Neural cell (in vitro differentiated cells): ENCODE results near the gene UIMC1. TPM values are rescaled to one million over a fixed set of nuclear protein-coding genes. Genes with fewer than 3 reads are reported as not detected.

Experiments used
- H2AFZ ChIP-seq: fragments of 200-600, 300-800 bp; sonication (generic), shearing (Covaris generic); 2 replicates; pipeline ENCODE4 v1.6.0; 2014; ENCODE audit warnings: low read depth, mild to moderate bottlenecking, antibody characterized with exemption, low read length, moderate library complexity
- H3F3A ChIP-seq: fragments of 200-600 bp; shearing (Covaris generic); 2 replicates; pipeline ENCODE4 v1.6.1; 2016; ENCODE audit warnings: mild to moderate bottlenecking, moderate library complexity, mixed read lengths, antibody characterized with exemption, low read length; ENCODE audit not compliant: insufficient read depth, poor library complexity, severe bottlenecking
- H3K27ac ChIP-seq: fragments of 200-600, 300-800 bp; sonication (generic), shearing (Covaris generic); 2 replicates; pipeline ENCODE4 v1.5.1; 2014; ENCODE audit warnings: mild to moderate bottlenecking, low read length, moderate library complexity
- H3K27me3 ChIP-seq: fragments of 300-800, 200-600 bp; sonication (generic), shearing (Covaris generic); 2 replicates; pipeline ENCODE4 v1.6.0; 2014; ENCODE audit warnings: mild to moderate bottlenecking, low read depth, low read length, moderate library complexity; ENCODE audit not compliant: insufficient read depth
- H3K36me3 ChIP-seq: fragments of 300-800, 200-600 bp; sonication (generic), shearing (Covaris generic); 2 replicates; pipeline ENCODE4 v1.5.1; 2014; ENCODE audit warnings: mild to moderate bottlenecking, antibody characterized with exemption, low read length, moderate library complexity; ENCODE audit not compliant: insufficient read depth
- H3K4me2 ChIP-seq: fragments of 300-800, 200-600 bp; sonication (generic), shearing (Covaris generic); 2 replicates; pipeline ENCODE4 v1.6.0; 2014; ENCODE audit warnings: mild to moderate bottlenecking, low read length
- H3K4me3 ChIP-seq: fragments of 300-800, 200-600 bp; sonication (generic), shearing (Covaris generic); 2 replicates; pipeline ENCODE4 v1.5.1; 2014; ENCODE audit warnings: mild to moderate bottlenecking, low read length, moderate library complexity
- H3K79me2 ChIP-seq: fragments of 200-600 bp; shearing (Covaris generic); replicated peaks from 2 replicates; pipeline ENCODE4 v1.6.0; 2014; ENCODE audit warnings: mild to moderate bottlenecking, low read length, moderate library complexity; ENCODE audit not compliant: insufficient read depth
- H3K9ac ChIP-seq: fragments of 300-800, 200-600 bp; sonication (generic), shearing (Covaris generic); 2 replicates; pipeline ENCODE4 v1.6.1; 2016; ENCODE audit warnings: mild to moderate bottlenecking, low read length, mixed read lengths
- H3K9me2 ChIP-seq: fragments of 200-600 bp; shearing (Covaris generic); 2 replicates; pipeline ENCODE4 v1.6.1; 2016; ENCODE audit warnings: mild to moderate bottlenecking, low read length, mixed read lengths; ENCODE audit not compliant: insufficient read depth
- H3K9me3 ChIP-seq: fragments of 200-600, 300-800 bp; sonication (generic), shearing (Covaris generic); 2 replicates; pipeline ENCODE4 v1.6.1; 2016; ENCODE audit warnings: mild to moderate bottlenecking, mixed run types, low read length, moderate library complexity, mixed read lengths
- H4K20me1 ChIP-seq: fragments of 200-600 bp; shearing (Covaris generic); 2 replicates; pipeline ENCODE4 v1.6.1; 2016; ENCODE audit warnings: mild to moderate bottlenecking, mixed run types; ENCODE audit not compliant: insufficient read depth
- CTCF ChIP-seq: fragments of 450-650 bp; IDR thresholded peaks from 2 replicates; pipeline ENCODE4 v1.5.1; 2014; ENCODE audit warnings: antibody characterized with exemption, mild to moderate bottlenecking, moderate library complexity; ENCODE audit not compliant: poor library complexity, severe bottlenecking
- EP300 ChIP-seq: fragments of 450-650 bp; conservative IDR thresholded peaks from 2 replicates; pipeline ENCODE4 v1.6.1; 2014; ENCODE audit warnings: antibody characterized with exemption, mild to moderate bottlenecking, moderate library complexity; ENCODE audit not compliant: poor library complexity, severe bottlenecking
- EZH2 ChIP-seq: fragments of 200-600, 300-800 bp; shearing (Covaris generic), sonication (generic); IDR thresholded peaks from 2 replicates; pipeline ENCODE4 v1.6.1; 2014; ENCODE audit warnings: antibody characterized with exemption, low read length, borderline replicate concordance, mild to moderate bottlenecking; ENCODE audit not compliant: insufficient read depth, poor library complexity, severe bottlenecking
- MXI1 ChIP-seq: fragments of 450-650 bp; conservative IDR thresholded peaks from 2 replicates; pipeline ENCODE4 v1.6.1; 2014; ENCODE audit warnings: antibody characterized with exemption, mild to moderate bottlenecking; ENCODE audit not compliant: poor library complexity, severe bottlenecking
- POLR2AphosphoS5 ChIP-seq: IDR thresholded peaks from 2 replicates; pipeline ENCODE4 v1.6.1; 2012
- RAD21 ChIP-seq: fragments of 450-650 bp; conservative IDR thresholded peaks from 2 replicates; pipeline ENCODE4 v1.6.1; 2014; ENCODE audit warnings: antibody characterized with exemption, mild to moderate bottlenecking, moderate library complexity
- REST ChIP-seq: IDR thresholded peaks from 2 replicates; pipeline ENCODE4 v1.6.1; 2012; ENCODE audit warnings: borderline replicate concordance
- SMC3 ChIP-seq: fragments of 450-650 bp; conservative IDR thresholded peaks from 2 replicates; pipeline ENCODE4 v1.6.1; 2014; ENCODE audit warnings: antibody characterized with exemption, mild to moderate bottlenecking, moderate library complexity; ENCODE audit not compliant: poor library complexity
- TAF1 ChIP-seq: IDR thresholded peaks from 2 replicates; pipeline ENCODE4 v1.6.1; 2012; ENCODE audit warnings: low read depth
- polyA plus RNA-seq: library from polyadenylated mRNA; depleted of rRNA; stranded (reverse); fragments of >200 nt; gene quantifications from 2 replicates; pipeline ENCODE4 v1.2.3, GENCODE V29; 2014

Gene UIMC1
- polyA plus RNA-seq, 1 donor from 2014 or later, result 74.0 TPM

DNA sequence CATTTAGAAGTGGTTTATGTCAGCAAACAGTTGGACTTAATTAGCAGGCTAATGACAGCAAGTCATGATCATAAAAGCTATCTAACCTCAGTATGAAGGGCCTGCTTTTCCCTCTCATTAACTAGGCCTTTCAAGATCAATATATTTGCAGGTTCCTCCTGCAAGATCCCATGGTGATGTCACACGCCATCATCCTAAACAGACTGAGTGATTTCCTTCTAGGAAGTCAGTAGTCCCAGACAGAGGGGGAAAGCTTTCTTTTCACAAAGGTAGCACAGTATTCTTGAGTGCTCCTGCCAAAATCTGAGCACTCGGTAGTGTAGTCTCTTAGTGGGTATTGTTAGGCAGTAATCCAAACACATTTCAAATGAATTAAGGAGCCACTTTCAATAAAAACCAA, 52.5 kb downstream of the UIMC1 start:
- H3K36me3 ChIP-seq, result no peaks in the 10 kb centered on the region
- H3F3A ChIP-seq, result no peaks in the 10 kb centered on the region
- no peaks in the 10 kb centered on the region for H3K9me2 ChIP-seq
- H3K9me3 ChIP-seq, result no peaks in the 10 kb centered on the region
- no peak overlapping the region for H3K9ac ChIP-seq
- H3K27ac ChIP-seq, result no peak overlapping the region
- no peaks in the 10 kb centered on the region for H3K79me2 ChIP-seq
- H3K4me3 ChIP-seq, result no peak overlapping the region
- no peaks in the 10 kb centered on the region for H4K20me1 ChIP-seq
- no peak for TF ChIP-seq SMC3
- no peak for TF ChIP-seq CTCF
- no peak for TF ChIP-seq RAD21
- TF ChIP-seq EP300, result no peak
- no peak for TF ChIP-seq POLR2AphosphoS5
- no peak for TF ChIP-seq EZH2
- TF ChIP-seq TAF1, result no peak
- TF ChIP-seq MXI1, result no peak
- TF ChIP-seq REST, result no peak
- no peaks in the 10 kb centered on the region for H3K27me3 ChIP-seq
- no peak overlapping the region for H3K4me2 ChIP-seq
- no peak overlapping the region for H2AFZ ChIP-seq

DNA sequence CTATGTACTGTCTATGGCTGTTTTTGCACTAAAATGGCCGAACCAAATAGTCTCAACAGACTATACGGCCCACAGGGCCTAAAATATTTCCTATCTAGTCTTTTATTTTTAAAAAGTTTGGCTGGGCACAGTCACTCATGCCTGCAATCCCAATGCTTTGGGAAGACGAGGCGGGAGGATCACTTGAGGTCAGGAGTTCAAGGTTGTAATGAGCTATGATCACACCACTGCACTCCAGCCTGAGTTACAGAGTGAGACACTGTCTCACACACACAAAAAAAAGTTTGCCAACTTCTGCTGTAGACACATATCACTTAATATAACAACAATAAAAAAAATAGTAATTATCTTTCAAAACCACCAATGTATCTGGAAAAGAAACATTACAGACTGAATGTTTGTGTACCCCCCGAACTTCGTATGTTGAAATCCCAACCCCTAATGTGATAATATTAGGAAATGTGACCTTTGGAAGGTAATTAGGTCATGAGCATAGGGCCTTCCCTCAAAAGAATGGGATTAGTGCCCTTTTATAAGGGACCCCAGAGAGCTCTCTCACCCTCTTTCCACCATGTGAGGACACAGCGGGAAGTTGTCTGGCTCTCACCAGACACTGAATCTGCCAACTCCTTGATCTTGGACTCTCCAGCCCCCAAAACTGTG, 53.9 kb downstream of the UIMC1 start:
- Histone ChIP-seq H4K20me1 (no peaks in the 10 kb centered on the region), H3K27me3 (no peaks in the 10 kb centered on the region), H3K79me2 (no peaks in the 10 kb centered on the region), H2AFZ (no peak overlapping the region), H3K9me2 (no peaks in the 10 kb centered on the region), H3F3A (no peaks in the 10 kb centered on the region), H3K9me3 (no peaks in the 10 kb centered on the region), H3K9ac (no peak overlapping the region), H3K36me3 (no peaks in the 10 kb centered on the region), H3K4me2 (no peak overlapping the region), H3K27ac (no peak overlapping the region), H3K4me3 (no peak overlapping the region)
- no peak for TF ChIP-seq REST
- TF ChIP-seq POLR2AphosphoS5, result no peak
- TF ChIP-seq RAD21, result no peak
- no peak for TF ChIP-seq SMC3
- TF ChIP-seq CTCF, result no peak
- TF ChIP-seq EP300, result no peak
- TF ChIP-seq EZH2, result no peak
- TF ChIP-seq MXI1, result no peak
- TF ChIP-seq TAF1, result no peak
